Medulla oblongata (tissue), 1 donor: ENCODE data around the gene BLM.

Experiments used
- DNase-seq: peaks from one replicate; pipeline ENCODE4 v3.0.0-alpha.2; 2015; ENCODE audit errors: extremely low spot score

BLM gene

DNA sequence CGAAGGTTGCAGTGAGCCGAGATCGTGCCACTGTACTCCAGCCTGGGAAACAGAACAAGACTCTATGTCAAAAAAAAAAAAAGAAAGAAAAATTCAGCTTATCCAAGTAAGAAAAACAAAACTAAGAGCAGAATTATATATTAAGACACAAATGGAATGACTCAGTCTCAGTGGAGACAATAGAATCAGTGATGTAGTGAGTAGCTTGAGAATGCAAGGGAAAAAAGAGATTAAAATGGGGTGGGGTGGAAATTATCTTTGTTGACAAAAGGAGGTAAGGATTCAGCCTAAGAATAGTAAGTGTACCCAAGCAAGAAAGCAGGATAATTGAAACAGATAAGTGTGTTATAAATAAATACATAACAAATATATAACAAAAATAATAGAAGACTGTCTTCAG, 70.7 kb downstream of the BLM start:
- no peak for DNase-seq

DNA sequence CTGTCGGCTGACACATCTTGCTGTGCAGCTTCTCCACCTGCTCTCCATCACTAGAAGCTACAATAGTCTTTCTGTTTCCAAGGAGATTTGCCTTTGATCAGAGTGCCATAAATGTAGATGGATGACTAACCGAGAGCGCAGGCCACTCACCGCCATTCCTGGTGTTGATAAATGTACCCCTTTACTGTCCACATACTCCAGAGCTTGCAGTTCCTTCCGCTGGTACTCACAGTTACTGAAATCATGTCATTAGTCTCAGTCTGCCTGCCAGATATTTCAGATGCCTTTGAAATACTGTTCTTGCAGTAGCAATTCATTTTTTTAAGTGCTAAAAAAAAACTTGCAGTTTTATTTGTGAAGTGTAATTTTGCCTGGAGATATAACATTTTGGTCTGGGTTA, 72.3 kb downstream of the BLM start:
- DNase-seq, result no peak

DNA sequence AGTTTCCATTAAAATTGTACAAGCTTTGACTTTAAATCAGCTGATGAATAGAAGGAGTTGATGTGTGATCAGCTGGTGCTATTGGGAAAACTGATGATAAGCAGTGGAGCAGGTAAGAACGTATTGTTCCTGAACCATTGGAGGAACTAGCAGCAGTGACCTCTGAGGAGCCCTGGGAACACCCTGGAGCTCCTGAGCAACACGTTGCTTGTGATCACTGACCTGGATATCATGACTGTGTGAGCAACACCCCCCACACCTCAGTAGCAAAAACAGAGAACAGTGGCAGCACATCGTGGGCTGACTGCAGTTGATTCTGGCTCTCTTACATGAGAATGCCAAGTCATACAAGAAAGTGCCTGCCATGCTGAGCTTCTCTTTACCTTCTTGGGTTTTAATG, 72.9 kb downstream of the BLM start:
- DNase-seq, result no peak

DNA sequence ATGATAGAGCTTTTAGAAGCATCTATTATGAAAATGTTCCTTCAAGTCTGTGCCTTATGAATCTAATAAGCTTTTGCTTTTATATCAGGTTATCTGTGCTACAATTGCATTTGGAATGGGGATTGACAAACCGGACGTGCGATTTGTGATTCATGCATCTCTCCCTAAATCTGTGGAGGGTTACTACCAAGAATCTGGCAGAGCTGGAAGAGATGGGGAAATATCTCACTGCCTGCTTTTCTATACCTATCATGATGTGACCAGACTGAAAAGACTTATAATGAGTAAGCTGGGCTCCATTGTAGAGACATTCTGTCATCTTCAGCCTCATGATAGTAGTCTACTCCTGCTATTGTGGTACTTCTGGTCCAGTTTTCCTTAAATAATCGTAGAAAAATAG, 73.4 kb downstream of the BLM start:
- DNase-seq, result no peak

DNA sequence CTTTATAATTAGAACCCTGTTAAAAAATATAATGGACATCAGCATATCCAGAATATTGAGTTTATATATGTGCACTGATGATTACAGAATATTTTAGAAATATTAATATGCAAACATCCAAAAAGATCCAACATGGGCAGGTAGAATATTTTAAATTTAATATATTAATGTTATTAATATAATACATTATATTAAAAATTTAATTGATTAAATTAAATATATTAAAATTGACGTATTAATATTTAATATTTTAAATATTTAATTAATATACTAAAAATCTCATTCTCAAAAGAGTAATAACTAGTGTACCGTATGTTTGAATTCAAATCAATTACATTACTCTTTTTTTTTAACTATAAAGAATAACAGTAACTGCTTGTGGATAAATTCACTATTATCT, 77.4 kb downstream of the BLM start:
- DNase-seq, result no peak

DNA sequence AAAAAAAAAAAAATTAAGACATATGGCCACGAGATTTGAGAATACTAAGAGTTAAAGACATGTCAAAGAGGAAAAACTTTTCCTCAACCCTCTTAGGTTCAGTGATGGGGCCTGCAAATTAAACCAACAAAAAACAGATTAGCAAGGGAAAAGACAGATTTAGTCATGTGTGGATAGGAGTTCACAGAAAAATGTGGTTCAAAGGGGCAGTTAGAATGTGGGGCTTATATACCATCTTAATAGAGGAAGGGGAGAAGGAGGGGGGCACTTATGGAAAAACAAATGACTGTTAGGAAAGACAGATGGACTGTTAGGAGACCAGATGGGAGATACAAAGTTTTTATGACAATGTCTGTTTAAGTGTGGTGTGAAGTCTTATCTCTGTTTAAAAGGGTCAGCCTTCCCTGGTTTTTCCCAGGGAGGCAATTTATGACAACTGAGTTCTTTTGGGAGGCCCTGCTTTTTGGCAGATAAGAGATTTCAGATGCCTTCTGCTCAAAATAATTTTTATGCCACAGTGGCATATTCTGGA, 82.6 kb downstream of the BLM start:
- no peak for DNase-seq

DNA sequence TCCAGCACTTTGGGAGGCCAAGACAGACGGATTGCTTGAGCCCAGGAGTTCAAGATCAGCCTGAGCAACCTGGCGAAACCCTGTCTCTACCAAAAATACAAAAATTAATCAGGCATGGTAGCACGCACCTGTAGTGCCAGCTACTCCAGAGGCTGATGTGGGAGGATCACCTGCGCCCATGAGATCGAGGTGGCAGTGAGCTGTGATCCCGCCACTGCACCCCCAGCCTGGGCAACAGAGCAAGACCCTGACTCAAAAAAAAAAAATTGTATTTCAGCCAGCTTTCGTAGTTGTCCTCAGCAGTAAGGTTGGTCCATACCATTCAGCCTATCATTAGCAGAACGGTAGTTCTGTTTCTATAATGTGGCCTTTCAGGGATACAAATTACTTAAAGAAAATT, 84.7 kb downstream of the BLM start:
- no peak for DNase-seq

DNA sequence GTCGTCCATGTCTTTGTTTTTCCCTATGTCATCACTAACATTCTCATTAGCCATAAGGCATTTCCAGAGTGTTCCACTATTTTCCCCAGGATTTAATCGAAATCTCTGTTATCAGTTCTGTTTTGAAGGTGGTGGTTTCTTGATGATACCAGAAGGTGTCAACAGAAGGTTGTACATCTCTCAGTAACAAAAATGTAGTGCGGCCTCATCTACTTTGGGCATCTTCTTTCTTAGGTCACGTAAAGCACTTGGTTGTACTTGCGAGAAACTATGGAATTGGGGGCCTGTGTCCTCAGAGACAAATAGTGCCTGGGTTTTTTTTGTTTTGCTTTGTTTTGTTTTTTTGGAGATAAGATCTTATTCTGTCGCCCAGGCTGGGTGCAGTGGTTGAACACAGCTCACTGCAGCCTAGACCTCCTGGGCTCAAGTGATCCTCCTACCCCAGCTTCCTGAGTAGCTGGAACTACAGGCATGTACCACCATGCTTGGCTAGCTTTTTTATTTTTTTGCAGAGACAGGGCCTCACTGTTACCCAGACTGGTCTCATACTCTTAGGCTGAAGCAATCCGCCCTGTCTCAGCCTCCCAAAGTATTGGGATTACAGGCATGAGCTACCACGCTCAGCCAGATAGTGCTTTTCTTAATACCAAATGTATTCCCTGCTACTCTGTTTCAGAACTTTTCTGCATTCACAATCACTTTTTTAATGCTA, 90.1 kb downstream of the BLM start:
- no peak for DNase-seq

DNA sequence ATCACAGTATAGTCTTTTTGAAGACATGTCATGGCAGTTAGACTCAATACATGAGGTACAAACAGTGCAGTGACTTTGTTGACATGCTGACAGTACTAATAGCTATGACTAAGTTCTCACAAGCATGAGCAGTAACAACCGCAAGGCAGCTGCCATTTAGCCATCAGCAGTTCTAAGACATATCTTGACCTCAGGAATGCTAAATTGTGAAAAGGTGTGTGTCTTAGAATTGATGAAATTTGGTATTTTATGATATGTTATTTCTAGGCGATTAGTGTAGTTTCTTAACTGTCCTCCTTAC, 90.6 kb downstream of the BLM start:
- no peak for DNase-seq

DNA sequence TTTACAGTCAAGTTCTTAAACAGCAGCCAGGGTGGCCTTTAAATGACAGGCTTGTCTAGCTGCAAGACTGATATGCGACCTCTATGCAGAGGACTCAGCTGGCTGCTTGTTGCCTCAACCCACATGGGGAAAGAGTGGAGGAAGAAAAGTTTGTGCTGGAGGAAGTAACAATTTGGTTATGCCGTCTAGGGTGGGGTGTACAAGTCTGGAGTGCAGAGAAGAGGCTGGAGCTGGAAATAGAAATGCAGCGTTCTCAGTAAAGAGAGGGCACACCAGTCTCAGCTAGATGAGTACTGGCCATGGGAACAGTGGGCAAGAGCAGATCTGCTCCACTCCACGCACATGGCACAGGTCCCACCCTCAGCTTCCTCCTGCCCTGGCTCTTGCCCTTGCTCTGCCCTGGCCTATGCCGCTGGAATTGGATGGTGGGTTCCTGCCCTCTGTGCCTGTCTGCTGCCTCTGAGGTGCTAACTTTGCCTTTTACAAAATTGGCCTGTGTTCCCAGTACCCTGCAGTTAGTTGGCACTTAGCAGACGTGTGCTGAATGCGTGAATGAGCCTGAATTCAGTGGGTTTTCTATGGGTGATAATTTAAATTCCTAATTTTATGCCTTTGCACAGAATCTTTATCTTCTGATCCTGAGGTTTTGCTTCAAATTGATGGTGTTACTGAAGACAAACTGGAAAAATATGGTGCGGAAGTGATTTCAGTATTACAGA, 91.5 kb downstream of the BLM start:
- DNase-seq, result no peak

DNA sequence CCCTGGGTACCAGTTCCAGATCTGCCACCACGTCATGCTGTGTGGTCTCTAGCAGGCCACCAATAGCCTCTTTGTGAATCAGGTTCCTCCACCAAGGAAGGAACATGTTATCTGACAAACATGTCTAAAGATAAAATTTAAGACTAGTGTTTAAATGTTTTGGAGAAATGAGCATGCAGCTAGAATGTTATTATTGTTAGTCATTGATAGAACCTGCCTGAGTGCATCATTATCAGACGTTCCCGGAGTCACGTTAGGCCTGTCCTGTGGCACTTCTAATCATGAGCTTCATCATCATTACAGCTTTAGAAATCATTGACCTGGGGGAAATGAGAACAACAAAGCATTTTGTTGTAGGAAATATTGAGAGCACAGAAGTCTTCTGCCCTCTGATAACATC, 92.4 kb downstream of the BLM start:
- DNase-seq, result no peak

DNA sequence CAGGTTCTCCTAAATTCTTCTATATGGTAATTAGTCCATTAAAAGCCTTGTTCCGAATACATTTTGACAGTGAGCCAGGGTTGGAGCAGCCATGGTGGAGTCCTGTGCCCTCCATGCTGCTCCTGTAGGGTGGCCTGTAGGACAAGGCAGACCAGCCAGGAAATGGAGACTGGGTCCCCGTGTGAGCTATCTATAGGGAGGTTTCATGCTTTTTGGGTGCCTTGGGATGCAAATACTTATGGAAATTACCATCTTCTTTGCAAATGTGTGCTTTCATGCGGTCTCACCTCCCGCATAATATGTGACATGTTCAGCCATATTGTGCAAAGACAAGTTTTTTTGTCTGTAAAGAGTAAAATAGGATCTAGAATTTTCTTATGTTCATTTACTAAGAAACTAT, 93.2 kb downstream of the BLM start:
- no peak for DNase-seq

DNA sequence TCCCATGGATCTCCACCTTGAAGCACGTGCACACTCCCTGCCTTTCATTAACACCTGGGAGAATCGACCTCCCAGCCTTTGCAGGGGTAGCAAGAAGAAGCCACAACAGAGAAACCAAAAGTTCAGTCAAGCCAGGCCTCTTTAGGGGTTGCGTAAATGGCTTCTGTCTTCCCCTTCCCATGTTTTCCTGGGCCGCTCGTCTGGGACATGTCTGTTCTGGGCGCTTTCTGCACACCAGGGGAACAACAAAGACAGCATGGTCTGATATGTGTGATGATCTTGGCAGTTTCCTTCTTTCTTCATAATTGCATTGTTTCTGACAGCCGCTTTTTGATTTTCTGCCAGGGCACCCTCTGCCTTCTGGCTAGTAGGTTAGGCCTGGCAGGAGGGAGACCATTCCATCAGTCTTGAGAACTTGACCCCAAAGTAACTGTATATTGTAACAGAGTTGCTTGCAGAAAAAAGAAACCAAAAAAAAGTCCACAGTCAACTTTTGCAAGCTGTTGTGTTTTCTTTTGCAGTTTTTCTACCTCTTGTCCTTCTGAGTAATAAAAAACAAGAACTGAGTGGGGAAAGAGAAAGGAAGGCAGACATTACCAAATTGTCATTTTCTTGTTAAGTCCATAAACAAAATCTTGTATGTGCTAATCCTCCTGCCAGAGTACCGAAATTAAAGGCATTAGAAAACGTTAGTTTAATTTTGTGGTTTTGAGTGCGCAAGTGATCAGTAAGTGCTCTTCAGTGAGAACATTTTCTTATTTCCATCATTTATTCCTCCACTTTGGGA, 95.2 kb downstream of the BLM start:
- no peak for DNase-seq

DNA sequence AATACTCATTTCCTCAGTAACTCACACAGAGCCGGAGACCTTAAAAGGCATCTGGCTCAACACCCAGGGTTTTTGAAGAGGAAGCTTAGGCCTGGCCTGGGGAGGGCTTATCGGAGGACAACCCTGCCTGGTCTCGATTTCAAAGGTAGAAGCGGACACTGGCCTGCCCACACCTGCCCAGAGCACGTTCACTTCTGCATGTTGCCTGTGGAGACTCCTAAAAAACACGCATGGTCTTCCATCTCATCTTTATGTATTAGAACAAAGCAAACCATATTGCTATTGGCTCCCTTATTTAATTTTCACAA, 95.8 kb downstream of the BLM start:
- no peak for DNase-seq

DNA sequence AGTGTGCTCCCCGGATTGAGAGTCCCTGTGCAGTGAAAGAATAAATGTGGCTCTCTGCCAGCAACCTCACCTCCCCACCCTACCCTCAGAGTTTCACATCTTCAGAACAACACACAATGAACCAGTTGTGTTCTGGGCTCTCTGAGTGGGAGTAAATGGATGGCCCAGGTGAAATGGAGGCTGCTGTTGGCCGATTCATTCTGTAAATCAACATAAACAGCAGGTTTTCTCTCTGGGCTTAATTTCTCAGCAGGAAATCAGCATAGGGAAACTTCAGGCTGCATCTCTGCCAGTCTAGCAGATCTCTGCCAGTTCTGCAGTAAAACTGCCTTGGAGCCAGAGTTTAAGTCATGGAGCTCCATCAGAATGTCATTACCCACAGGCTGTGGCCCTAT, 96.6 kb downstream of the BLM start:
- no peak for DNase-seq

DNA sequence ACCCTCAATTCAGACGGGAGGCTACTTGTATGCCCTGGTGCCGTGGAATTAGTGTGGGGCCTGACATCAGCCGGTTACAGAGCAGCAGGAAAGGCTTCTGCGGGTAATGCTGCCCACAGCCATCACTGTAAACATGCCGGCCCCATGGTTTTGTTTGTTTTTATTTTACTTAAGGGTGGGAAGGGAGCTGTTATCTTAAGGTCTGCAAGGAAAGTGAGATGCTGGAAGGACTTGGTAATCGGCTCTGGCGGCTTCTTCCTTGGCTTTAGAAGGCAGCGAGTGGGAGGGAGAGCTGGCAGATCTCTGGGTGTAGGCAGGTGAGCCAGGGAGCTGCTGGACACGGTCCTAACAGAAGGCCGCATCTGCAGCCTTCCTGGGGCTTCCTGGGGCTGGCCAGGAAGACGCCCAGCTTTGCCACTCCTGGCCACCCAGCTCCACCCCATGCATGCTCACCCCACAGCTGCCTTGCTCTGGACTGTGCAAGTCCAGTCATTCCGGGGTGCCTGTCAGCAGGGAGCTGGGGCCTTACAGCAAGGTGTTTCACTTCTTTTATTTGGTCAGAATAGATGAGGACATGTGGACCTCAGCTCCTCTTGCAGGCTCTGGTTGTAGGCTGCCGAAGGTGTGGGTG, 97.2 kb downstream of the BLM start:
- no peak for DNase-seq

DNA sequence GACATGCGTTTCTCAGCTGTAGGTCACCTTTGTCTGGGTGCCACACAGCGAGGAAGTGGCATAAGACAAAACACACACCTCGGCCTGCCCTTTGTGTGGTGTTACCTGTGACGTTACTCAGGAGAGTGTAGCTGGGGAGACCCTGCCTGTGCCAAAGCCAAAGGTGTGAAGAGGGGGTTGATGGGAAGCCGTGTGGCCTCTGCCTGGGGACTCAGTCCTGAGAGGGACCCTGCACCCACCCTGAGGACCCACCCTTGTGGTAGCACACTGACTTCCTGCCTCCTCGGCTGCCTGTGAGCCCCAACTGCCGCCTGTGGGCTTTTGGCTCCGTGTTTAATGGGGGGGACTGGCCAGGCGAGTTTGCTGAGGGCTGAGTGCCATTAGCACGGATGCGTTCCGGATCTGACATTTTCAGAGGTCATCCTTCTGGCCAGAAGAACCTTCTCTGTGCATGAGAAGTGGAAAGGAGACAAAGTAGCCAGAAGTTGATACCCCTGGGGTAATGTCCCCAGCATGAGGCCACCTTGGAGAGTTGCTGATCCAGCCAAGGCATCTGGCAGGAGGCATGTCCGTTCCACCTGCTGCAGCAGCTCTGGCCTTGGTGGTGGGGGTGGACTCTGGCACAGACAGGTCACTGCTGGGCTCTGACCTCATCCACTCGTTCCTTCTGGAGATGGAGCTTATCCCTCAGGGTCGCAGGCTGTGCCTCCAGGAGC, 99.4 kb downstream of the BLM start:
- no peak for DNase-seq

DNA sequence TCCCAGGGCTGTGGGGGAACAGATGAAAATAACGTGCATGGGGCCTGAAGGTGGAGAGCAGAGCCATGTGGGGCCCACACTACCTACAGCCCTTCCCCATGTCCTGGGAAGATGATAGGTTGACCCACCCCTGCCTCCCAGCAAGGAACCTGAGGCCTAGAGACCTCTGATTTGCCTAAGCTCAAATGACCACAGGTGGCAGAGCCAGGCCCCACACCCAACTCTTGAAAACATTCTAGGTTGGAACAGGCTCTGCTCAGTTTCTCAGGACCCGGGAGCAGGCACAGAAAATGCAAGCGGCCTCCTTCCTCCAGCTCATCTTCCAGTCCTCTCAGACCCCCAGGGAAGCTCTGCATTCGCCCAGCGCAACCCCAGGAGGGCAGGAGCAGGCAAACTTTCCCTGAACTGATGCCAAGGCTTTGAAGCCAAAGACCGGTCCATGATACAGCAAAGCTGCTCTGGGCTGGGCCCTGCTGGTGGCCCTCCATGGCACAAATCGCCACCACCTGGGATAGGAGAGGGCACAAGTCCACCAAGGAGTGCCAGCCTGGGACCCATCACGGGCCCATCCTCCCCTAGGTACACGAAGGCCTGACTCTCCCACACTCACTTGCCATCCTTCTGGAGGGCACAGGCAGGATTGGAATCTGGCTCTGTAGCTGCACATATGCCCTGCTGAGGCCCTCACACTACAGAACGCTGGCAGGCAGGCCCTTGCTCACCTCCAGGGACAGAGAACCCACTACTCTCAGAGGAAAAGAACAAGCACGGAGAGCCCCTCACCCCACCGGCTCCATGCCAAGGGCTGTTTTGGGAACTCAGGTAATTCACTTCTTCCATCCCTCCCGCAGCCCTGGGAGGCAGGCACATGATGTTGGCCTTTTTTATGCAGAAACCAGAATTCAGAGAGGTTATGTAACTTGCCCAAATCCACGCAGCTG, 100.2 kb downstream of the BLM start:
- no peak for DNase-seq

DNA sequence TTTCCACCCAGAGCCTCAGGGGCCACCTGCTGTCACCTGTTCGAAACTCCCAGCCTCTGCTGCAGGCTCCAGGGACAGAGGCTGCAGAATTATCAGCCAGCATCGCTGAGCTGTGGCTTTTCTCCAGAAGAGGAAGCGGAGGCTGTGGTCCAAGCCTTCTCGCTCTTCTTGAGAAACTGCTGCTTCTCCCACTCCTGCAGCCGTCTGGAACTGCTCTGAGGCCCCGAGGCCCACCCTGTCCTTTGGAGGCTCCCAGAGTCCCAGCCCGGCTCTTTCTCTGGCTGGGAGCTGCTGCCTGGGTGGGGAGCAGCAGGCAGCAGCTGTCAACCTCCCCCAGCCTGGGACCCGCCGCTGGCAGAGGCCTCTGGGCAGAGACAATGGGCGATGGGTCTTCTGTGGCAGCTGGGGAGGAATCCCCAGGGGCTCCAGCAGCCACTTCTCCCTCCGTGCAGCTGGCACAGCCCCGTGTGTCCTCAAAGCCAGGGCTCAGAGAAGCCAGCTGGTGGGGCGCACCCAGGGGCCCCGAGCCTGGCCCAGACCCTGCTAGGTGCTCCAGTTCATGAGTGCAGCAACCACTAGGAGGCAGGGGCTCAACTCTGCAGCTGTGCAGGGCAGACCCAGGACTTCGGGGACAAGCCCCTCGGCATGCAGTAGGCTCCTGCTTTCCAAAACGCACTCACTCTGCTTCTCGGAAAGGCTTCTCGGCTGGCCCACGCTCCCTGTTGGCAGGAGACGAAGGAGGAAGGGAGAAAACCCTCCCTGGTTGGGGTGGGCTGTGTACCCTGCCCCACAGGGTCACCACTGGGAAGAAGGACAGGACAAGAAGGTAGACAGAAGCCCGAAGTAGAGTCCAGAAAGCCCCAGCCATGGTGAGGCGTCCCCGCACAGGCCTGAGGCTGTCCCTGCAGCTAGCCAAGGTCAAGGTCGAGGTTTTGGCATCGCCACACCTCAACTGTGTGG, 101.4 kb downstream of the BLM start:
- DNase-seq, result no peak

DNA sequence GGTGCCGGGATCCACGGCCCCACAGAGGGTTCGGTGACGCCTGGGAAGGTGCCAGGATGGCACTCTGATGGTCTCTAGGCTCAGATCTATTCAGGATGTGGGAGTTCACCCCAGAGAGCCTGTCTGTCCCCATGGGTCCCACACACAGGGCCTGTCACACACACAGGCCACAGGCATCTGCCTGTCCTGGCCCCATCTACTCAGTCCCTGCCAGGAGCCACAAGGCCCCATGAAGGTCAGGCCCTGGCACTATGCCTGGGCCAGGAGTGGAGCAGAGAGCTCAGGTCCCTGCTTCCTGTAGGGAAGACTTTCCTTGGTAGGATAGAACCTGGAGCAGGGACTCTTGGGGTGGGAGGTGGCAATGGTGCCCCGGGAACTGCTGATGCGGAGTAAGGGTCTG, 102.2 kb downstream of the BLM start:
- DNase-seq, result no peak
